ENCODE measurements around the gene VWF.

GRCh38 chr12:6084261-6084968, 40.1 kb downstream of the VWF start:
- TF ChIP-seq YY1 (IDR thresholded peaks at IDR 0.05; ENCODE audit: insufficient read depth, insufficient read length), result no peak
- no peak for TF ChIP-seq SUZ12 (IDR thresholded peaks at IDR 0.05; ENCODE audit: extremely low read depth, insufficient read depth, insufficient read length)
